K562 (cell line): ENCODE measurements around the gene ITIH3.

ENCODE experiments used
- CBX3 ChIP-seq, 2 experiments: IDR thresholded peaks; 1 replicate in 1 of 2; 2 replicates in 1 of 2; pipeline ENCODE4 v1.6.1; 2012; ENCODE audit warnings: inconsistent platforms in 2 of 2, low read length in 2 of 2, borderline replicate concordance in 1 of 2, control low read depth in 1 of 2
- DIDO1 ChIP-seq: fragments of 450-650 bp; IDR thresholded peaks from 2 replicates; pipeline ENCODE4 v1.6.1; 2016; ENCODE audit warnings: low read depth, missing biosample characterization, missing genetic modification characterization
- EZH2 ChIP-seq: IDR thresholded peaks from 2 replicates; pipeline ENCODE4 v1.6.1; 2012; ENCODE audit warnings: low read depth, mild to moderate bottlenecking, inconsistent platforms, low read length, borderline replicate concordance
- GABPA ChIP-seq: fragments of 200-800 bp; sonication (Bioruptor generic); conservative IDR thresholded peaks from 2 replicates; pipeline ENCODE4 v1.6.1; 2016; ENCODE audit warnings: low read depth, missing genetic modification characterization, missing compliant biosample characterization
- KAT7 ChIP-seq: sonication (generic); formaldehyde crosslinking; IDR thresholded peaks from 2 replicates; pipeline ENCODE4 v1.8.0; 2022; ENCODE audit warnings: missing genetic modification reagents, mild to moderate bottlenecking, borderline replicate concordance
- KLF13 ChIP-seq: fragments of 450-650 bp; IDR thresholded peaks from 2 replicates; pipeline ENCODE4 v1.6.1; 2016; ENCODE audit warnings: missing genetic modification characterization, low read depth, mild to moderate bottlenecking, missing compliant biosample characterization, moderate library complexity, borderline replicate concordance
- NFIC ChIP-seq: fragments of 450-650 bp; IDR thresholded peaks from 2 replicates; pipeline ENCODE4 v1.6.1; 2017; ENCODE audit warnings: mild to moderate bottlenecking, inconsistent platforms
- POLR2AphosphoS5 ChIP-seq: IDR thresholded peaks from 2 replicates; pipeline ENCODE4 v1.6.1; 2011; ENCODE audit warnings: mild to moderate bottlenecking, low read depth, low read length, moderate library complexity; ENCODE audit not compliant: control insufficient read depth, insufficient read depth
- RFX5 ChIP-seq: IDR thresholded peaks from 2 replicates; pipeline ENCODE4 v1.6.1; 2011; ENCODE audit warnings: low read depth, mild to moderate bottlenecking, improper control_type of control experiment, low read length
- SMC3 ChIP-seq: conservative IDR thresholded peaks from 2 replicates; pipeline ENCODE4 v1.6.1; 2011; ENCODE audit warnings: low read depth, low read length, improper control_type of control experiment; ENCODE audit not compliant: insufficient read depth
- TBL1XR1 ChIP-seq, 2 experiments: IDR thresholded peaks; 2 replicates each; pipeline ENCODE4 v1.6.1; 2012; ENCODE audit warnings: improper control_type of control experiment in 2 of 2, low read length in 2 of 2, mild to moderate bottlenecking in 1 of 2
- ZBTB2 ChIP-seq: fragments of 450-650 bp; IDR thresholded peaks from 2 replicates; pipeline ENCODE4 v1.6.1; 2016; ENCODE audit warnings: antibody characterized with exemption
- ZNF146 ChIP-seq: IDR thresholded peaks from one replicate; pipeline ENCODE4 v1.6.1; 2018; ENCODE audit warnings: missing compliant biosample characterization; ENCODE audit not compliant: unreplicated experiment
- TF ChIP-seq, protein P1 (sequence below), 3 experiments: IDR thresholded peaks in 2 of 3; conservative IDR thresholded peaks in 1 of 3; 2 replicates each; pipeline ENCODE4 v1.5.1; 2011 to 2012; ENCODE audit warnings: low read length in 3 of 3, mild to moderate bottlenecking in 3 of 3, control low read depth in 2 of 3, improper control_type of control experiment in 1 of 3, inconsistent platforms in 1 of 3, low read depth in 1 of 3, mixed read lengths in 1 of 3, moderate library complexity in 1 of 3; ENCODE audit not compliant: insufficient read depth in 2 of 3

DNA sequence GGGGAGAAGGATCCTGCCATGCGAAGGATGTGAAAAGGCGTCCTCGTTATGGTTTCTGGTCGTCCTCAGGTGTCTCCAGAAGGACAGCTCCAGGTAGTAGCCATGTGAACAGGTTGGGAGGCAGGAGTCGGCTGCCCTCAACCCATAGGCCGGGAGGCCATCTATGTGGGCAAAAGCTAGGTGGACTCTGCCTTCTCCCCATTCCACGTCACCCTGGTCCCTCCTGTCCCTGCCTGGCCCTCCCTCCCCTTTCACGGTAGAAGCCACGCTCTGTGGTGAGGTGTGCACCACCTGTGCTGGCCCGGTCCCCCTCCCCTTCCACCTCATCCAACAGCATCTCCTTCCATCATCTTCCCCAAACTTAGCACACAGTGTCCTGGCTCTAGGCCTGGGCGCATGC lies 16.3 kb downstream of the ITIH3 start:
- TF ChIP-seq SMC3: no peak
- no peak for TF ChIP-seq TBL1XR1 (IDR thresholded peaks at IDR 0.05; ENCODE audit: low read length in 2 of 2)
- TF ChIP-seq DIDO1: no peak
- TF ChIP-seq CBX3 (IDR thresholded peaks at IDR 0.05; ENCODE audit: borderline replicate concordance in 1 of 2, low read length in 2 of 2): no peak
- no peak for TF ChIP-seq KAT7 (CRISPR knock-in tag)
- TF ChIP-seq EZH2: no peak
- TF ChIP-seq GABPA (tag): no peak
- no peak for TF ChIP-seq ZNF146 (CRISPR knock-in tag)
- no peak for TF ChIP-seq KLF13 (tag)
- TF ChIP-seq, protein P1, sequence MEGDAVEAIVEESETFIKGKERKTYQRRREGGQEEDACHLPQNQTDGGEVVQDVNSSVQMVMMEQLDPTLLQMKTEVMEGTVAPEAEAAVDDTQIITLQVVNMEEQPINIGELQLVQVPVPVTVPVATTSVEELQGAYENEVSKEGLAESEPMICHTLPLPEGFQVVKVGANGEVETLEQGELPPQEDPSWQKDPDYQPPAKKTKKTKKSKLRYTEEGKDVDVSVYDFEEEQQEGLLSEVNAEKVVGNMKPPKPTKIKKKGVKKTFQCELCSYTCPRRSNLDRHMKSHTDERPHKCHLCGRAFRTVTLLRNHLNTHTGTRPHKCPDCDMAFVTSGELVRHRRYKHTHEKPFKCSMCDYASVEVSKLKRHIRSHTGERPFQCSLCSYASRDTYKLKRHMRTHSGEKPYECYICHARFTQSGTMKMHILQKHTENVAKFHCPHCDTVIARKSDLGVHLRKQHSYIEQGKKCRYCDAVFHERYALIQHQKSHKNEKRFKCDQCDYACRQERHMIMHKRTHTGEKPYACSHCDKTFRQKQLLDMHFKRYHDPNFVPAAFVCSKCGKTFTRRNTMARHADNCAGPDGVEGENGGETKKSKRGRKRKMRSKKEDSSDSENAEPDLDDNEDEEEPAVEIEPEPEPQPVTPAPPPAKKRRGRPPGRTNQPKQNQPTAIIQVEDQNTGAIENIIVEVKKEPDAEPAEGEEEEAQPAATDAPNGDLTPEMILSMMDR (IDR thresholded peaks at IDR 0.05 in 2 of 3, conservative IDR thresholded peaks at IDR 0.05 in 1 of 3; ENCODE audit: insufficient read depth in 2 of 3, low read depth in 1 of 3, low read length in 3 of 3): no peak
- TF ChIP-seq ZBTB2: no peak
- TF ChIP-seq NFIC: no peak
- TF ChIP-seq POLR2AphosphoS5: no peak
- TF ChIP-seq RFX5: no peak
